ENCODE measurements around the gene SLC7A10.
"Not testable (repeated sequence)": the region's sequence is repeated elsewhere in the genome, so short reads cannot be mapped to it uniquely, and the experiment has no call there.

SLC7A10 gene

GRCh38 chr19:33167438-33167837 is 58.2 kb downstream of the SLC7A10 start:
- ChIA-PET POLR2A (no interaction called here), CTCF (interaction anchor here (2.4 kb wide), 1 partner anchor 9 kb away, joined by 11 read pairs; no protein-coding TSS in a partner anchor)
- no peak for TF ChIP-seq CTCF (IDR thresholded peaks at IDR 0.05; ENCODE audit: control extremely low read depth, extremely low read depth, low read depth, missing control alignments)
- no peak for DNase-seq (ENCODE audit: extremely low spot score)

GRCh38 chr19:33166037-33166436 is 59.6 kb downstream of the SLC7A10 start:
- POLR2A ChIA-PET; DNase-seq (ENCODE audit: extremely low spot score): not testable (repeated sequence)
- CTCF ChIA-PET: interaction anchor here (0.8 to 3.4 kb wide), 4 partner anchors 10 to 25 kb away, joined by 3 to 11 read pairs (median 8); no protein-coding TSS in a partner anchor

GRCh38 chr19:33163481-33163880 is 62.2 kb downstream of the SLC7A10 start:
- ChIA-PET POLR2A (interaction anchor here (0.6 kb wide), 1 partner anchor 812 kb away, joined by 3 read pairs; no protein-coding TSS in a partner anchor), CTCF (interaction anchor here (0.8 to 3.4 kb wide), 4 partner anchors 12 to 22 kb away, joined by 3 to 11 read pairs (median 4); no protein-coding TSS in a partner anchor)
- TF ChIP-seq CTCF (IDR thresholded peaks at IDR 0.05; ENCODE audit: control extremely low read depth, extremely low read depth, low read depth, missing control alignments): no peak
- no peak for DNase-seq (ENCODE audit: extremely low spot score)

GRCh38 chr19:33161201-33161600 is 64.4 kb downstream of the SLC7A10 start:
- ChIA-PET POLR2A (interaction anchor here (0.8 kb wide), 1 partner anchor 15 kb away, joined by 3 read pairs; no protein-coding TSS in a partner anchor), CTCF (interaction anchor here (1.1 to 3.9 kb wide), 3 partner anchors 16 to 24 kb away, joined by 3 to 21 read pairs (median 7); no protein-coding TSS in a partner anchor)
- TF ChIP-seq CTCF (IDR thresholded peaks at IDR 0.05; ENCODE audit: control extremely low read depth, extremely low read depth, low read depth, missing control alignments): no peak
- no peak for DNase-seq (ENCODE audit: extremely low spot score)

- DNase-seq (ENCODE audit: extremely low spot score): no peak
- POLR2A ChIA-PET: no interaction called here
- CTCF ChIA-PET: interaction anchor here (1.0 to 3.9 kb wide), 7 partner anchors 10 to 33 kb away, joined by 3 to 21 read pairs (median 7); no protein-coding TSS in a partner anchor
- TF ChIP-seq CTCF (IDR thresholded peaks at IDR 0.05; ENCODE audit: control extremely low read depth, extremely low read depth, low read depth, missing control alignments): no peak
Measured at GRCh38 chr19:33159893-33160292, 65.8 kb downstream of the SLC7A10 start.

GRCh38 chr19:33159149-33159548 is 66.5 kb downstream of the SLC7A10 start:
- TF ChIP-seq CTCF (IDR thresholded peaks at IDR 0.05; ENCODE audit: control extremely low read depth, extremely low read depth, low read depth, missing control alignments): no peak
- ChIA-PET CTCF (interaction anchor here (1.1 to 3.9 kb wide), 5 partner anchors 11 to 32 kb away, joined by 3 to 21 read pairs (median 7); no protein-coding TSS in a partner anchor), POLR2A (no interaction called here)
- no peak for DNase-seq (ENCODE audit: extremely low spot score)

All from GM10248 (cell line).